ENCODE measurements around the gene ATP2B1.

Gene ATP2B1

GRCh38 chr12:89731614-89732013 lies 23.0 kb upstream of the ATP2B1 start:
- no peak for DNase-seq (ENCODE audit: low spot score)
- TF ChIP-seq CTCF (IDR thresholded peaks at IDR 0.05; ENCODE audit: extremely low read depth, missing control alignments) = no peak

GRCh38 chr12:89731089-89731488 lies 22.5 kb upstream of the ATP2B1 start:
- TF ChIP-seq CTCF (IDR thresholded peaks at IDR 0.05; ENCODE audit: extremely low read depth, missing control alignments) = no peak
- no peak for DNase-seq (ENCODE audit: low spot score)

- DNase-seq (ENCODE audit: low spot score) = no peak
- TF ChIP-seq CTCF (IDR thresholded peaks at IDR 0.05; ENCODE audit: extremely low read depth, missing control alignments) = no peak
Observed at GRCh38 chr12:89729946-89730459, 21.4 kb upstream of the ATP2B1 start.

- no peak for DNase-seq (ENCODE audit: low spot score)
- TF ChIP-seq CTCF (IDR thresholded peaks at IDR 0.05; ENCODE audit: extremely low read depth, missing control alignments) = no peak
Observed at GRCh38 chr12:89723276-89723675, 14.6 kb upstream of the ATP2B1 start.

- TF ChIP-seq CTCF (IDR thresholded peaks at IDR 0.05; ENCODE audit: extremely low read depth, missing control alignments) = no peak
- peak; percentile 49 for DNase-seq (ENCODE audit: low spot score)
Observed at GRCh38 chr12:89721291-89721987, 12.8 kb upstream of the ATP2B1 start.

GRCh38 chr12:89717759-89718523 lies 9.3 kb upstream of the ATP2B1 start:
- no peak for TF ChIP-seq CTCF (IDR thresholded peaks at IDR 0.05; ENCODE audit: extremely low read depth, missing control alignments)
- DNase-seq (ENCODE audit: low spot score) = no peak

- DNase-seq (ENCODE audit: low spot score) = no peak
- no peak for TF ChIP-seq CTCF (IDR thresholded peaks at IDR 0.05; ENCODE audit: extremely low read depth, missing control alignments)
Observed at GRCh38 chr12:89712706-89713105, 4.1 kb upstream of the ATP2B1 start.
